Lower leg skin (tissue), 4 donors: ENCODE measurements around the gene CACNA1D. TPM values are rescaled to one million over a fixed set of nuclear protein-coding genes. Genes with fewer than 3 reads are reported as not detected.

Experiments
- DNase-seq, 2 donors: peaks; one replicate each; pipeline ENCODE4 v3.0.0-alpha.2; 2019; ENCODE audit warnings: low spot score in 2 of 2
- H3K4me3 ChIP-seq: fragments of 200-600 bp; sonication (generic); 2 replicates; pipeline ENCODE4 v1.5.1; 2017; ENCODE audit warnings: mild to moderate bottlenecking, low read depth; ENCODE audit not compliant: poor library complexity, severe bottlenecking
- CTCF ChIP-seq, 3 donors: fragments of 450-650 bp; IDR thresholded peaks; one replicate each; pipeline ENCODE4 v1.5.1; 2016; ENCODE audit warnings: antibody characterized with exemption in 3 of 3, mild to moderate bottlenecking in 3 of 3, moderate library complexity in 2 of 3
- POLR2A ChIP-seq, 2 donors: fragments of 450-650 bp; IDR thresholded peaks; one replicate each; pipeline ENCODE4 v1.6.1; 2016 to 2017; ENCODE audit warnings: antibody characterized with exemption in 2 of 2, mild to moderate bottlenecking in 1 of 2, moderate library complexity in 1 of 2
- WGBS, 2 donors: methylation state at CpG; one replicate each; pipeline ENCODE4 v1.1.5; 2018; 5-methylcytosine and 5-hydroxymethylcytosine counted together
- intact Hi-C: fragments of 100-400 bp; cut with DNase I; formaldehyde crosslinking; loops from one replicate; pipeline ENCODE4 v1.15.0; 2023; ENCODE audit warnings: low total_unique reads
- total RNA-seq, 4 donors: library from RNA; depleted of rRNA; stranded (reverse); fragments of >200 nt; gene quantifications; one replicate each; pipeline ENCODE4 v1.1.0, GENCODE V29; 2016

The CACNA1D gene
- total RNA-seq, 4 donors from 2014 or later: 2.4 to 12.5 (median 5.6) TPM

GRCh38 chr3:53524566-53524965 lies 30.2 kb downstream of the CACNA1D start:
- no peak for DNase-seq
- TF ChIP-seq CTCF (IDR thresholded peaks at IDR 0.05) (no peak), POLR2A (IDR thresholded peaks at IDR 0.05) (no peak)
- no peak overlapping the region for H3K4me3 ChIP-seq
- intact Hi-C loops: no loop called here
- WGBS, 2 donors: 77 to 79% methylated on average over 1 of the region's 1 CpG

GRCh38 chr3:53525765-53526703 lies 31.6 kb downstream of the CACNA1D start:
- intact Hi-C loops: no loop called here
- TF ChIP-seq CTCF (IDR thresholded peaks at IDR 0.05): no peak
- no peak for TF ChIP-seq POLR2A (IDR thresholded peaks at IDR 0.05)

GRCh38 chr3:53526704-53527055 lies 32.3 kb downstream of the CACNA1D start:
- intact Hi-C loops: no loop called here
- no peak for TF ChIP-seq CTCF (IDR thresholded peaks at IDR 0.05)
- TF ChIP-seq POLR2A (IDR thresholded peaks at IDR 0.05): no peak
- no peak for DNase-seq
- no peak overlapping the region for H3K4me3 ChIP-seq
- WGBS, 2 donors: 90 to 91% methylated on average over 4 of the region's 4 CpGs

More at GRCh38 chr3:53525765-53526703, 31.6 kb downstream of the CACNA1D start:
- no peak for DNase-seq
- H3K4me3 ChIP-seq: no peak overlapping the region
- 80 to 86% methylated on average over 14 of the region's 14 CpGs for WGBS, 2 donors

- DNase-seq: no peak
- 74 to 80% methylated on average over 4 of the region's 4 CpGs for WGBS, 2 donors
- H3K4me3 ChIP-seq: no peak overlapping the region
- intact Hi-C loops: no loop called here
- TF ChIP-seq CTCF (IDR thresholded peaks at IDR 0.05) (no peak), POLR2A (IDR thresholded peaks at IDR 0.05) (no peak)
Measured at GRCh38 chr3:53530205-53530604, 35.8 kb downstream of the CACNA1D start.

GRCh38 chr3:53531749-53532148 lies 37.3 kb downstream of the CACNA1D start:
- intact Hi-C loops: no loop called here
- no peak for DNase-seq
- no peak overlapping the region for H3K4me3 ChIP-seq
- TF ChIP-seq POLR2A (IDR thresholded peaks at IDR 0.05): no peak
- no peak for TF ChIP-seq CTCF (IDR thresholded peaks at IDR 0.05)
- 70 to 79% methylated on average over 3 of the region's 3 CpGs for WGBS, 2 donors
